ENCODE results near the gene MROH2B. TPM values are rescaled to one million over a fixed set of nuclear protein-coding genes. Genes with fewer than 3 reads are reported as not detected.

The MROH2B gene
- total and polyA plus RNA-seq, 2 of the 13 experiments (the other 11 are each of a cell fraction or from before 2014, with no cell fraction given), result not detected

DNA sequence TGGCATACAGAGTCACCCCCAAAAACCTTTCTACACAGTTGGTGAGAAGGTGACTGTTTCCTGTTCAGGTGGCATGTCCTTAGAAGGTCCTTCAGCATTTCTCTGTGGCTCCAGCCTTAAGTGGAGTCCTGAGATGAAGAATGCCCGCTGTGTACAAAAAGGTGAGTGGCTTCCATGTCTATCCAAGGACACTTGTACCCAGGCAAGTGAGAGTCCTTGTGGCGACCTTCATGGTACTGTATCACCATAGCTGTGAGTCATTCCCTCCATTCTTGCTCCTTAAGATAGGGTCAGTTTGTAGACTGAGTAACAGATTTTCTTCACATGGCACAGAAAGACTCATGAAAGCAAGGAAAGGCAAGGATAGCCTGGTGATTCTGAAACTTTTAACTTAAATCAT lies 98.7 kb downstream of the MROH2B start:
- H3K4me1 ChIP-seq (ENCODE audit: insufficient read depth, low read length), result no peaks in the 10 kb centered on the region
- no peak for FAIRE-seq
- ATAC-seq, result no peak
- no peaks in the 10 kb centered on the region for H3K27me3 ChIP-seq (ENCODE audit: control insufficient read depth in 1 of 2, insufficient read depth in 2 of 2, low read length in 2 of 2)
- H3K4me3 ChIP-seq (replicated peaks in 1 of 3; ENCODE audit: insufficient read depth in 1 of 3, low read depth in 2 of 3, low read length in 3 of 3), result no peak overlapping the region
- no peaks in the 10 kb centered on the region for H3K36me3 ChIP-seq (replicated peaks in 1 of 2; ENCODE audit: control insufficient read depth in 1 of 2, insufficient read depth in 2 of 2, low read length in 2 of 2)
- H3K27ac ChIP-seq (ENCODE audit: extremely low read length, insufficient read depth, low read length), result no peak overlapping the region
- CTCF ChIA-PET (ENCODE audit: low intra/inter-chr PET ratio, low total read pairs), result no interaction called here
- BruUV-seq (replicated peaks), result no TSS peak
- no peak overlapping the region for H3K4me2 ChIP-seq (ENCODE audit: low read depth, low read length)
- intact Hi-C loops (cut with micrococcal nuclease; ENCODE audit: unreplicated experiment) (no loop called here), in situ Hi-C loops (cut with HindIII; ENCODE audit: extremely low pct_ligation_motif_present, low pct_unique_long_range_greater_than_20kb) (no loop called here)
- no peaks in the 10 kb centered on the region for H3K9me3 ChIP-seq (ENCODE audit: low read length)
- no peak for DNase-seq (ENCODE audit: low spot score)
- H2AFZ ChIP-seq (ENCODE audit: low read length), result no peak overlapping the region
- no peaks in the 10 kb centered on the region for H3K79me2 ChIP-seq (ENCODE audit: insufficient read depth, low read length)
- TF ChIP-seq ZNF30 (CRISPR knock-in tag; IDR thresholded peaks at IDR 0.05), result no peak
- no peak for TF ChIP-seq ZNF737 (CRISPR knock-in tag; IDR thresholded peaks at IDR 0.05; ENCODE audit: borderline replicate concordance)
- H4K20me1 ChIP-seq (ENCODE audit: insufficient read depth, low read length), result no peaks in the 10 kb centered on the region
- POLR2A ChIA-PET, result no interaction called here
- no peak overlapping the region for H3K9ac ChIP-seq (ENCODE audit: insufficient read depth, low read depth, low read length)
- WGBS (ENCODE audit: low lambda C conversion rate), result 20% methylated on average over 2 of the region's 2 CpGs

DNA sequence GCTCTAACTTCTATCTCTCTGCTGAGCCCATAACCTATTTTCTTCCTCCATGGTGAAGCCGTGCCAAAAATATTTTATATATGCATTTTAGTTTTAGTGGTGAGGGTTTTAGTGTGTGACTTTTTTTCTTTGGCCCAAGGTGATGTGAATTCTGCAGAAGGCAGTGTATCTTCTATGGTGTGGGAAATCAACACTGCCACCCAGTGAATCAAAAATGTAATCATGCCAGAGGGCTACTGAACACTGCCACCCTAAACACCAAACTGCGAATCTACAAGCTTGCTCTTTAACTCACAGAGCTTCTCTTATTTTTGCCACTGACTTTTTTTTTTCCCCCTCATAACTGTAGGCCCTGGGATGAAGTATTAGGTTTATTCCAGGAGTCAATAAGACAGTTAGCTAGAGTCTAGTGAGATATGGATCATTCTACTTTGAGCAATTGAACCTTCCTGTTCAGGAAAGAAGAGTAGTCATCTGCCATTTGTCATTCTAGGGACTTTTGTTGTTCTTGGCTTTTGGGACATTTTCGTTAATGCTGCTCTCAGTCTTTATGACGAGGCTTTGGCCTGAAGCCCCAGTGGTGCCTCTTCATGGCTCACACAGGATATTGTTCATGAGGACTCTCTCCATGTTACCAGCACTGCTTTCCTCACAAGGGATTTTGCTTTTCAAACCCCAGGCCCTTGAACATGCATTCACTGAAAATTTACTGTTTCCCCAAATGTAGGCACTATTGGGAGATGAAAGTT lies 108.8 kb downstream of the MROH2B start:
- in situ Hi-C loops (cut with HindIII; ENCODE audit: extremely low pct_ligation_motif_present, low pct_unique_long_range_greater_than_20kb) (no loop called here), intact Hi-C loops (cut with micrococcal nuclease; ENCODE audit: unreplicated experiment) (no loop called here)
- WGBS (ENCODE audit: low lambda C conversion rate), result 11% methylated on average over 4 of the region's 4 CpGs
- POLR2A ChIA-PET, result no interaction called here
- no peaks in the 10 kb centered on the region for H3K36me3 ChIP-seq (replicated peaks in 1 of 2; ENCODE audit: control insufficient read depth in 1 of 2, insufficient read depth in 2 of 2, low read length in 2 of 2)
- TF ChIP-seq ZNF543 (CRISPR knock-in tag; IDR thresholded peaks at IDR 0.05) (no peak), SOX5 (CRISPR knock-in tag; IDR thresholded peaks at IDR 0.05; ENCODE audit: borderline replicate concordance) (no peak), ZNF83 (CRISPR knock-in tag; IDR thresholded peaks at IDR 0.05; ENCODE audit: borderline replicate concordance) (no peak), SALL2 (CRISPR knock-in tag; IDR thresholded peaks at IDR 0.05) (no peak), RFX3 (CRISPR knock-in tag; IDR thresholded peaks at IDR 0.05) (no peak), ZSCAN5A (CRISPR knock-in tag; IDR thresholded peaks at IDR 0.05; ENCODE audit: borderline replicate concordance) (no peak), POGZ (CRISPR knock-in tag; IDR thresholded peaks at IDR 0.05) (no peak)
- TF ChIP-seq, protein P1, sequence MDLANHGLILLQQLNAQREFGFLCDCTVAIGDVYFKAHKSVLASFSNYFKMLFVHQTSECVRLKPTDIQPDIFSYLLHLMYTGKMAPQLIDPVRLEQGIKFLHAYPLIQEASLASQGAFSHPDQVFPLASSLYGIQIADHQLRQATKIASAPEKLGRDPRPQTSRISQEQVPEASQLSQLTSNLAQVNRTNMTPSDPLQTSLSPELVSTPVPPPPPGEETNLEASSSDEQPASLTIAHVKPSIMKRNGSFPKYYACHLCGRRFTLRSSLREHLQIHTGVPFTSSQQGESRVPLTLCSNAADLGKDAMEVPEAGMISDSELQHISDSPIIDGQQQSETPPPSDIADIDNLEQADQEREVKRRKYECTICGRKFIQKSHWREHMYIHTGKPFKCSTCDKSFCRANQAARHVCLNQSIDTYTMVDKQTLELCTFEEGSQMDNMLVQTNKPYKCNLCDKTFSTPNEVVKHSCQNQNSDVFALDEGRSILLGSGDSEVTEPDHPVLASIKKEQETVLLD (CRISPR knock-in tag; IDR thresholded peaks at IDR 0.05; ENCODE audit: low read depth), result no peak
- H3K4me1 ChIP-seq (ENCODE audit: insufficient read depth, low read length), result no peaks in the 10 kb centered on the region
- H2AFZ ChIP-seq (ENCODE audit: low read length), result no peak overlapping the region
- no peak for FAIRE-seq
- CTCF ChIA-PET (ENCODE audit: low intra/inter-chr PET ratio, low total read pairs), result no interaction called here
- peaks cover 15% of the 10 kb centered on the region for H3K9me3 ChIP-seq (ENCODE audit: low read length)
- no TSS peak for BruUV-seq (replicated peaks)
- H3K9ac ChIP-seq (ENCODE audit: insufficient read depth, low read depth, low read length), result no peak overlapping the region
- H3K79me2 ChIP-seq (ENCODE audit: insufficient read depth, low read length), result no peaks in the 10 kb centered on the region
- H3K4me3 ChIP-seq (replicated peaks in 1 of 3; ENCODE audit: insufficient read depth in 1 of 3, low read depth in 2 of 3, low read length in 3 of 3), result no peak overlapping the region
- H3K4me2 ChIP-seq (ENCODE audit: low read depth, low read length), result no peak overlapping the region
- H3K27me3 ChIP-seq (ENCODE audit: control insufficient read depth in 1 of 2, insufficient read depth in 2 of 2, low read length in 2 of 2), result no peaks in the 10 kb centered on the region
- DNase-seq (ENCODE audit: low spot score), result no peak
- no peaks in the 10 kb centered on the region for H4K20me1 ChIP-seq (ENCODE audit: insufficient read depth, low read length)
- no peak for ATAC-seq
- no peak overlapping the region for H3K27ac ChIP-seq (ENCODE audit: extremely low read length, insufficient read depth, low read length)

Data from HepG2 (cell line).